Measurements from ENCODE around the gene TRMT1.

Gene TRMT1

DNA sequence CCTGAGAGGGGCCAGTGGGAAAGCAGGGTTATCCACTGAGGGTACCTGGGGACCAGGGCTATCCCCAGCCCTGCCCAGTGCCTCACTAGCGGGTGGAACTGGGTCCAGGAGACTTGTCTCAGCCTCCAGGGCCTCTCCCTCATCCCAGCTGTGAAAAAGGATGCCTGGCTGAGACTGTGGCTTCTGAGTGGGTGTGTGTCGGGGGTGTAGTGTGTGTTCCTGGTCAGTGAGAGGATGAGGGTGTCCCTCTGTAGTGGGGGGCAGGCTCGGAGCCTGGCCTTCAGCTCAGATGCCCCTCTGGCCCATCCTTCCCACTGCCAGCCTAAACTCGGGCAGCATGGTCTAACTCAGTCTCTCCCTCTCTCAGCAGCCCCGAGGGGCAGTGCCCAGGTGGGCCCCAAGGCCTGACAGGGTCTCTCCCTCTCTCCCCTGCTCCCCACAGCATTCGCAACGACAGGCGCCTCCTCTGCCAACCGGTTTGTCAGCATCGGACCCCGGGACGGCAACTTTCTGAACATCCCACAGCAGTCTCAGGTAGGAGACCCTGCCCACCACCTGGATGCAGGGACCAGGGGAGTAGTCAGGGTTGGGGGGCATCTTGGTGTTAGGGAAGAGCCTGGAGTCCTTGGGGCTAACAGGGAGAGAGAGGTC is 26.6 kb downstream of the TRMT1 start:
- DNase-seq: no peak

DNA sequence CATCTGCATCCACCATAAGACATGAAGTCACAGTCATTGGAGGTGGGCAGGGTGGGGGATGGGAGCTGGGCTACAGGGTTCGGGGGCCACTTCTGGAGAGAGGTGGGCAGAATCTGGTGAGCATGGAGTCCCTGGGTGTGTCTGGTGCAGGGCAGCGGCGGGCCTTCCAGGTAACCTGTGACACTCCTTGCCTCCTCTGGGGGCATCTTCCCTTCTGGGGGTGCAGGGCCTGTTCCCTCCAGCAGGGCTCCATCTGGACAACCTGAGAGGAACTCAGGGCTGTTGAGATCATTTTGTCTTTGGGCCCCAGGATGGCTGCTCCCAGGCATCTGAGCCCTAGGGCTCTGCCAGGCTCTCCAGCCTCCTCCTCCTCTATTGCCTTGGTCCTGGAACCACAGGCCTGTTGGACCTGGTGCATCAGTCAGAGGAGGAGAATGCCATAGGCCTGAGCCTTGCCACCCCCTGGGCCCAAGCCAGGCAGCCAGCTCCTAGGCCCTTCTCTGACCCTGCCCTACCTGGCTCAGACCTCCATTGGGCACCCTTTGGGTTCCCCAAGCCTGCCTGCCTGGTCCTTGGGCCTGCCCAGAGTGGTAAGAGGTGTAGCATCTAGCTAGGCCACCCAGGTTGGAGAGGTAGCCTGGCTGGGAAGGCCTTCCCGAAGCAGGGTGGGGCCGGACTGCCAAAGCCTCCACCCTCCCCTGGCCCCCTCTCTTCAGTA is 27.2 kb downstream of the TRMT1 start:
- peak; percentile 83 for DNase-seq

DNA sequence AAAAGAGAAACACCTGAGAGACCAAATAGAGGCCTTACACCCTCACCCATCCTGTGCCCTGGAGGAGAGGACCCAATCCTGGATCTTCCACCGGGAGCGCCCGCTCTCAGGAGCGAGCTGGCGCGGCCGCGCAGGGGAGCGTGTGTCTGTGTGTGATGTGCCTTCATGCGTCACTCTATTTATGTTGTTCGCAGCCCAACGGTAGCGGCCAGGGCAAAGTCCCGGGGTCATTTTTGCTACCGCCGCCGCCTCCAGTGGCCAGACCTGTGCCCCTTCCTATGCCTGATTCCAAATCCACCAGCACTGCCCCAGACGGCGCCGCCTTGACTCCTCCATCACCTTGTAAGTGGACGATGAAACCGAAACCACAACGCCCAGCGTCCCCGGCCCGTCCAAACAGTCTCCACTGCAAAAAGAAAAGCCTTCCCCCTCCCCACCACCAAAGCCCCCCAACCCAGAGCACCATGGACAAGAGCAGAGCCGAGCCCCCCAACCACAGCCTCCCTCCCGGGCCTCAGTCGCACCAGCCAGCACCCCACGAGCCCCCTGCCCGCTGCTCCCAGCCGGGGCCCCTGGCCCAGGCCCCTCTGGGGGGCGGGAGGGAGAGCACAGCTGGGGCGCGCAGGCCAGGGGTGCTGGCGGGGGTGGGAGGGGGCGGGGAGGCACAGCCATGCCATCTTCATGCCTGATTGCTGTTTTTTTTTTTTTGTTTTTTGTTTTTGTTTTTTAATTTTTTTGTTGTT is 28.6 kb downstream of the TRMT1 start:
- DNase-seq: no peak

DNA sequence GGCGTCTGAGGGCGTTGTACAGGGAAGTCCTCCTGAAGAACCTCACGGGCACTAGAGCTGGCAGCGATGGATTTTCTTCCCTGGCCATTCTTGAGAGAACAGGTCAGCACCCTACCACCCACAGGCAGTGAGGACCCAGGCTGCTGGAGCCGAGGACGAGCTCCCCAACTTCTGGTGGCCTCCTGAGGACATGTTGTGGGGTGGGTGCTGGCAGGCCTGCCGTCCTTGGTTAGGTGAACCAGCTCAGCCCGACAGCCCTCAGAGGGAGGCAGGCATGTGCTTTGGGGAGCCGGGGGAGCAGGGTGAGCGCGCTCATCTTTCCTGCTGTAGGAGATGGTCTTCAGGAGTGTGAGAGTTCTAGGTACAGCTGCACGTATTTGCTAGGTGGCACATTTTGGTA is 29.2 kb downstream of the TRMT1 start:
- no peak for DNase-seq

DNA sequence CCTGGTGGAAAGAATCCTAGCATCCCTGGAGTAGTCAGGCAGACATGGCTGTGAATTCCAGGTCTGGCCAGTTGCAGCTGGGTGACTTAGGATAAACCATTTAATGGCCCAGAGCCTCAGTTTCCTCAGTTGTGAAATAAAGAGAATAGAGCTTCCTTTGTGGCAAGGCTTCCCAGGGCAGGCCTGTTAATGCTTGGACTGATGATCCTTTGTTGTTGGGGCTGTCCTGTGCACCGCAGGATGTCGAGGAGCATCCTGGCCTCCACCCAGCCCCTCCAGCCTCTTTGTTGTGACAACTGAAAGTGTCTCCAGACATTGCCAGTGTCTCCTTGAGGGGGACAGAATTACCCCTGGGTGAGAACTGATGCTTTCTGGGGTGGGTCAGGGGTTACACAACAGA is 30.2 kb downstream of the TRMT1 start:
- no peak for DNase-seq

DNA sequence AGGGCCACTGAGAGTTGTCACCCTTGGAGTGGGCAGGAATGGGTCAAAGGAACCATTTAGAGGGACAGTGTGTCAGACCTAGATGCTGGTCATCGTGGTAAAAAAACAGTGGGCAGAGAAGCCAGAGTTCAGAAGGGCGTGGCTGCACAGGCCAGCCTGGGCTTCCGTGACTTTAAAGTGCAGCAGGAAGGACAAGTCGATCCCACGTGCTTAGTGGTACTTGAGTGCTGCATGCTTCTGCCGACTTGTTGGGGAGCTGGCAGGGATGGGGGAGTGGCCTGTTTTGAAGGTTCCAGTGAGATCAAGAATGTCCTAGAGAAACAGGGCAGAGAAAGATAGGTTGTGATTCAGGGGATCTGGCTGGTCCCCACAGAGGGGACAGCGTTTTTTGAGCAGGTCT is 30.9 kb downstream of the TRMT1 start:
- no peak for DNase-seq

DNA sequence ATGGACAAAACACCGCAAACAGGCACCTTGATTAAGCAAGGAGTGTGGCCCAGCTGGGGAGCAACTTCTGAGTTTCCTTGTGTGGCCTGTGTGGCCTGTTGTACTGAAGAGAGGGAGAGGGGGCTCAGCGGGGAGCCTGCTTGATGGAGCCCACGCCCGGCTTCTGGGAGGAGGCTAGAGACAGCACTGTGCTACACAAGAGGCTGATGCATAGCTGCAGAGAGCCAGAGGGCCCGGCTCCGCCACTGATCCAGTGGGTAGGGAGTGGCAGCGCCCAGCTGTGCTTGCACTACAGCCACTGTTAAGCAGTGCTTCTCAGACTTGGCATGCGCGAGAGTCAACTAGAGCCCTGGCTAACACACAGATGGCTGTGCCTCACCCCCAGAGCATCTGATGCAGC is 32.9 kb downstream of the TRMT1 start:
- DNase-seq: no peak

DNA sequence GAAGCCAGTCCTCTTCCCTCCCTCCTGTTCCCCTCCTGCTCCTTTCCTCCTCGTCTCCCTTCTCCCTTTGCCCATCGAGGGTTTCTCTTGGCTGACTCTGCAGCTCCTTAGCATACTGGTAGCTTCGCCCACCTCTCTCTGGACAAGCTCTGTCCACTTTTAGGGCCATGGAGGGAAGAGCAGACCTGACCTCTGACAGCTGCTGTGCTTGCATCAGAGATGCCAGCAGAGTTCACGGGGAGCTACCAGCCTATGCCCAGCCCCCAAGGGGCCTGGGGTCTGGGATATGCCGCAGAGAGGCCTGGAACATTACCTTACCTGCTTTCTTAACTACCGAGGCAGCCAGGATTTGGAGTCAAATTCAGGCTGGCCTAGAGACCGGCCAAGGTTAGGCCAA is 33.5 kb downstream of the TRMT1 start:
- DNase-seq: no peak

DNA sequence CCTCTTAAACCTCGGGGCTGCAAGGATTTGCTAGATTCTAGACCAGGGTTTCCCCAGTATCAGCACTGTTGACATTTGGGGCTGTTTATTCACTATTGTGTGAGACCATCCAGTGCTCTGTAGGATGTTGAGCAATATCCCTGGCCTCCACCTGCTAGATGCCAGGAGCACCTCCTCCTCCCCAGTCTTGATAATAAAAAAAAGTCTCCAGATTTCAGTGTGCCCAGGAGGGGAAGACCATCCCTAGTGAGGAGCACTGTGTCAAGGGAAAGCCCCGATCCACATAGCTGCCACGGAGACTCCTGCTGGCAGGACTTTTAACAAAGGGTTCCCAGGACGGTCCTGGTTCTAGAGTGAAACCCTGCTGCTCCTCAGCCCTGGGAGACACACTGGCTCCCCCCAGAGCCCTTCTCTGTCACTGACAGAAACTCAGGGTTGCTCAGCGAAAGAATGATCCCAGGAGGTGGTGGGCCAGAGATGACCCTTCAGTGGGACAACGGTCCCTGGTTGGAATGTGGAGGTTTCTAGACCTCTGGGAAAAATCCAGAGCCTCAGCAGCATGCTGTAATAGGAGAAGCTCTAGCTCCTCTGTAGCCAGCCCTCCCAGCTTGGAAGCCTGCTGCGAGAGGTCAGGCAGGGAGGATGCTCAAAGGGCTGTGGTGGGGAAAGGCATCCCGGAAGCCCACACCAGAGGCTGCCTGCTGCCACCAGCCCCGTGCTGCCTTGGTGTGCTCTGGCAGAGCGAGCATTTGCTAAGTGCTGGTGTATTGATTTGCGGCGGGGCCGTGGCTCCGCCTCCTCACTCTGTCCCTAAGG is 34.1 kb downstream of the TRMT1 start:
- DNase-seq: peak; percentile 85

DNA sequence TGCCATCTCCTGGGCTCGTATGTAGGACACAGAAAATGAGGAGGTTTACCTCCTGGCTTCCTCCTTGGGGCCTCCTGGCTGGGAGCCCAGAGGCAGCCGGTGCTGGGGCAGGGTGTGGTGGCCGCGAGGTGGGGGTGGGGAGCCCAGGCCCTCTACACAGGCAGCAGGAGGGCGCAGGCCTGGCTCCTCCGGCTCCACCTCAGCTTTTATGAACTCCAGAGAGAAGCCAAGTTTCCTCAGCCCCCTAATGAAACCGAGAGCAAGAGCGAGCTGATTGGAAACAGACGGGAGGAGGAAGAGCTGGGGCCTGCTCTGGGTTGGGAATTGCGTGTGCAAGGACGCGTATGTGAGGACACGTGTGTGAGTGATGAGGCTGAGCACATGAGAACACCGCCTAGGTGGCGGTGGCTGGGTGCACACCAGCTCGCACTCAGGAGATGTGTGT is 37.0 kb downstream of the TRMT1 start:
- DNase-seq: no peak

DNA sequence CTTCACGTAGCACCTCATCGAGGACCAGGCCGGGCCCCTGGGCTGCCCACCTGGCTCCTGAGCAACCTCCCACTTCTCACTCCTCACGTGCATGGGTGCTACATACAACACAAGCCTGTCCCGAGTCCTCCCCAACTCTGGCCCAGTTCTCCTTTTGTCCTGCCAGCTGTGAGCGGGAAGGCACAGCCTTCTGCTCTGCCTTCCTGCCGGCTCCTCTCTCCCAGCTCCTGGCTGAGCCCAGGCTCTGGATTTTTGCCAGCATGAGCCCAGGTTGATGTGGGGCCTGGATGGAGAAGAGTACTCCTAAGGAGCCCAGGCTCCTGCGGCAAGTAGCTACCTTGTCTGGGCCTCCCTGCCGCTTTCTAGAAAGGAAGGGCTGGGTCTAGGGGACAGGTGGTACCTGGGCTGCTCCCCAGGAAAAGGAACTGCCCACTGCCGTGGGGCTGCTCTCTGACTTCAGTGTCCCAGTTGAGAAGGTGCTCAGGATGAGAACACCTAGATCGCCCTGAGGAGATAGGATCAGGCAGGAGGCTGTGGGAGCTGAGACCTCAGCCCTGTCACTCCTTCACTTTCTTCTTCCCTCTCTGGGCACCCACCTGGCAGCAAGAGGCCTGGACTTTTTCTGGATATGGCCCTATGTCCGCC is 37.5 kb downstream of the TRMT1 start:
- DNase-seq: no peak

DNA sequence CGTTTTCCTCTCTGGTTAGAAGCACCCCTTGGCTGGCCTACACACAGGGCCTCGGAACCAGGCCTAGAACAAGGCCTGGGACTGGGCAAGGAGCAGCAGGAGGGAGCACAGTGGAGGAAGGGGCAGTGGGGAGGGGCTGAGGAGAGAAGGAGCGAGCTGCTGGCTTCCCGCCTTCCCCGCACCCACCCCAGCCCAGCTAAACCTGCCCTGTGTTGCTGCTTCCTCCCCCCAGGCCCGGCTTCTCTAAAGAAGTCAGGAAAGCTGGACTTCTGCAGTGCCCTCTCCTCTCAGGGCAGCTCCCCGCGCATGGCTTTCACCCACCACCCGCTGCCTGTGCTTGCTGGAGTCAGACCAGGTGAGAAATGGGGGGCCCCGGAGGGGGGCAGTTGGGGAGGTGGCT is 38.2 kb downstream of the TRMT1 start:
- DNase-seq: no peak

DNA sequence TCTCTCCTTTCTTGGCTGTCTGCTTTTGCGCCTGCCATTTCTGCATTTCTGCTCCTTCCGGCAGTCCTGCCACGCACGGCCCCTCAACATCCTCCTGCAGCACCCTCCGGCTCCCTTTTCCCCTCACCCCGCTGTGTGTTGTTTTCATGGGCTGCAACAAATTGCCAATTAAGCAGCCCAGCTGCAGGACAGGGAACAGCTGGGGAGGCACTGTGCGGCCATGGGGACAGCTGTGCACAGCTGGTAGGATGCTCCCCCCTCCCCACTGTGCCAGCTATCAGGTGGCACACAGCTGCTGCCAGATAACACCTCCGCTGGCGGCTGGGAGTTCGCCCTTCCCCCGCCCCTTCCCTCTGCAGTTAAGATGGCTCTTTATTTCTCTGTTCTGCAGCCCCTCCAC is 39.3 kb downstream of the TRMT1 start:
- DNase-seq: no peak

DNA sequence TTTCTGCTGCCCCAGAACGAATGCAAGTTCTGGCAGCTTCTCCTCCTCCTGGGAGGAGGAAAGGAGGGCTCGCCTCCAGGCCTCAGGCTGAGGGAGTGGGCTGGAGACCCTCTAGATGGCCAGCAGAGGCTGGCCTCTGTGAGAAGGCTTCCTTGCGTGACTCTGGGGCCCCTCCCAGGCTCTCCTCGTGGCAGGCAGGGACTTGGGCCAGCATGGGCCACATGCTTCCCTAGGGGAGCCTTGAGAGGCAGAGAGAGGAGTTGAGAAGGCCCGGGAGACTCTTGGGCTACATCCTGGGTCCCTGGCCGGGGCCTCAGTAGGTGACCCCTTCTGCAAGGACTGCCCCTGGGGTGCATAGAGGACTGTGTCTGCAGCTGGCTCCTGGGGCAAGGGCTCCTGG is 39.8 kb downstream of the TRMT1 start:
- DNase-seq: no peak

DNA sequence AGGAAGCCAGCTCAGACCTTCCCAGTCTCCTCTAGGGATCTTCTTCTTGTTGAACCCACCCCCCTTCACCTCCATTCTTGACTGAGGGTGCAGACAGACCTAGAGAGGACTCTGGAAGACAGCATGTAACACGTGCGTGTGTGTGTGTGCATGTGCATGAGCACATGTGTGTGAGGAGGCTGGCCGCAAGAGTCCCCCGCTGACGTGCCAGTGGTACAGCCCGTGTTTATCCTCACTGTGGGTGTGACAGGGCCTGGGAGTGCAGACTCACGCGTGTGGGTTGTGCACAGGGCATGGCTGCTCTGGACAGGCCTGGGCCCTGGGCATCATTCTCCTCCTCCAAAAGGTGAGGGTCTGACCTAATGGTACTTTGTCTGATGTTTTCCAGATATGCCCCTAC is 40.2 kb downstream of the TRMT1 start:
- DNase-seq: no peak

DNA sequence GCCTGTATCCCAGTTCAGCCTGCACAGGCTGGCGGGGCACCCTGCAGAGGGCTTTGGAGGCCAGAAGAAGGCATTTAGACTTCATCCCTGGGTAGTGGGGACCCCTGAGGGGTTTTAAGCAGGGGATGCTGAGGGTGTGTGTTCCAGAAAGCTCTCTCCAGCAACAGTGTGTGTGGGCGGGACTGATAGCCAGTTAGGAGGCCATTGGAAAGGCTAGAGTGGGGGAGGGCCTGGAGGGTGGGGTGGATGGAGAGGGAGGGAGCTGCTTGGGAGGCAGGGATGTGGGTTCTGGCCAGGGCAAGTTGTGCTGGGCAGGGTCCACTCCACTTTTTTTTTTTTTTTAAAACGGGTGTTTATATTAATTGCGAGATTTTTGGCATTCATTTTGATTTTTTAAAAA is 42.2 kb downstream of the TRMT1 start:
- no peak for DNase-seq

DNA sequence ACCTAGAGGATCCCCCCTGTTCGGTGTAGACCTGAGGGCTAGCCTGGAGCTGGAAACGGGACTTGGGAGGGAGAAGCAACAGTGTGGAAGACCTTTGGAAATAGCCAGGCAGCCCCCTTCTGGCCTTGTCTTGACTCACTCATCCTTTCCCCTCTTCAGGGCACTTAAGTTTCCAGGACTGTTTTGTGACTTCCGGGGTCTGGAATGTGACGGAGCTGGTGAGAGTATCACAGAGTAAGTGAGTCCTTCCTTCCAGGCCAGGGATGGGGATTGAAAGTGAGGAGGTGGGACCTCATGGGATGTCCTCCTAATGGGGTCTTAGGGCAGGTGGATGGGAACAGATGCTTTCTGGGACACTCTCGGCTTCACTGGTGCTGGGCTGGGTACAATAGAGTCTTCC is 43.3 kb downstream of the TRMT1 start:
- DNase-seq: no peak

DNA sequence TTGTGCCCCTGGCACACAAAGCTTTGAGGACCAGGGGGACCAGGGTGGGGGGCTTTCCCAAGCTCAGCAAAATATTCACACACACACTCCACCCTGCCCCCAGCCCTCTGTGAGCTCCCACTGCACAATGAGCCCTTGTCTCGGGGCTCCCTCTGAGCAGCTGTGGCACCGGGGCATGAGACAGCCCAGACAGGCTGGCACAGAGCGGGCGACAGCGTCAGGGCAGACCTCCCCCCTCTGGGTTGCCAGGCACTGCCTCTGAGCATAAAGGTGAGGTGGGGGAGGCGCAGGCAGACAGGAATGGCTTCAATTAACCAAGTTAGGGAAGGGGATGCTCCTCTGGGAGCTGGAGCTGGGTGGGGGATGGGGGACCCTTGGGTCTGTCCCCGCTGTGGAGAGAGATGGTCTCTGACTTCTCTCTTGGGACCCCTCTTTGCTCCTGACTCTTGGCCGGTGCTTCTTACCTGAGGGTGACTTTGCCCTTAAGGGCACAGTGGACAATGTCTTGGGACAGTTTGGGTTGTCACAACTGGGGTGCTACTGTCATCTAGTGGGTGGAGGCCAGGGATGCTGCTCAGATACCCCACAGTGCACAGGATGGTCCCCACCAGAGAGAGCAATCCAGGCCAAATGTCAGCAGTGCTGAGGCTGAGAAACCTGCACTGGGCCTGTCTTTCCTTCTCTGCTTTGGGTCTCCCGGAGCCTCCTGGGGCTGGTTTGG is 44.2 kb downstream of the TRMT1 start:
- no peak for DNase-seq

DNA sequence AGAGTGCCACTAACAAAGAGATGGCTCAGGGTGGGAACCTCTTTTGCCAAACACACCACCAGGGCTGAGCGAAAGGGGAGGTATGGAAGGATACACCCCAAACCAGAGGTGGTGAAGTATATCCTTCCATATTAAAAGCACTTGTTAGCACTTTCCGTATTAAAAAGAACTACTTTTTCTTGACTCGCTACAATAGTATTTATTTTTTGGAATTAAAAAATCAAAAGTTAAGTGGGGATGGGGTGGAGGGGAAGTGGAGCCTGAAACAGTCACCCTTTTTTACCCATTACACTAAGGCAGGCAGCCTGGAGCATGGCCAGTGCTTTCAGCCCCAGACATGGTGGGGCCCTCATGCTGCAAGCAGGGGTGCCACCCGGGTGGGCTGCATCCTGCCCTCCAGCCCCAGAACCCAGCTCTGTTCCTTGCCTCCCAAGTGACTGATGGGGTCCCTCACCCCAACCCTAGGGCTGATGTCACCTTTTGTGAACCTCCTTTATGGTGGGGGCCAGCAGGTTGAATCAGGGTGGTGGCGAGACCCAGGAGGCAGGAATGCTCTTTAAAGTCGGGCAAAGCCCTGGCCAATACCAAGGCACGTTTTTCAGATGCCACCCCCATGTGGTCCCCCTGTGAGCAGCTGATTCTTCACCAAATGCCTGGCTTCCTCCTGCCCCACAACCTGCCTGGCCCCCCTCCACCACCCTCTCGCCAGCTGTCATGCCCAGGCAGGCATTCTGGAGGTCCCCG is 44.9 kb downstream of the TRMT1 start:
- no peak for DNase-seq

DNA sequence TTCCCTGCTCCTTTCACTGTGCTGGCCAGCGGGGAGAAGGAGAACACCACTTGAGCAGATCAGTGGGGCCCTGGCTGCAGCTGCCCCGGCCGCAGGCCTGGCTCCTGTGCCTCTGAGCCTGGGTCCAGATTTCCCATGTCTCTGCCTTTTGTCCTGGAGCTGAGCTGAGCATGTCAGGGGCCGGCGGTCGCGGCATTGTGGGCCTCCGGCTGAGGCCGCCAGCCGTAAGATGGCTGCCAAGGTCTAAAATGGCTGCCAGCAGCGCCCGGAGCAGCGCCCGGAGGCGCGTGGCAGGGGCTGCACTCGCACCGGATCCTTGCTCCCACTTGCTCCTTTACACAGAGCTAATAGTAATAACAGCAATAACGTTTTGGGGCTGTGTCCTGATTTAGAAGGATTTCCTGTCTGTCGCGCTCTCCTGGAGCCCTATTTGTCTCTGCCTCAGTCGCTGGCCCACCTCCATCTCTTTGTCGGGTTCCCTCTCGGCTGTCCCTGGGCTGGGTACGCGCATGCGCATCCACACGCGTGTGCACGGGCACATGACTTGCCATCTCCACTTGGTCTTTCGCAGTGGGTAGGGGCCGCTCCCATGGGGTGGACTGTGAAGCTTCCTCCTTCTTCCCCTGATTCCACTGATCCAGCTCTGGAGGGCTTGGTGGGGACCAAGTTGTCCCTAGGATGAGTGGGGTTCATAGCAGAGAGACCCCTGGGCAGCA is 46.0 kb downstream of the TRMT1 start:
- no peak for DNase-seq

Data from 8988T (cell line).